Ishikawa (cell line): ENCODE results near the gene ABT1.

Experiments used
- CEBPB ChIP-seq: IDR thresholded peaks from 2 replicates; pipeline ENCODE4 v1.6.1; 2012
- CREB1 ChIP-seq: IDR thresholded peaks from 2 replicates; pipeline ENCODE4 v1.6.1; 2012; ENCODE audit warnings: low read depth
- EGR1 ChIP-seq: IDR thresholded peaks from 2 replicates; pipeline ENCODE4 v1.6.1; 2012
- EP300 ChIP-seq: IDR thresholded peaks from 2 replicates; pipeline ENCODE4 v1.6.1; 2012; ENCODE audit warnings: borderline replicate concordance
- FOXM1 ChIP-seq: IDR thresholded peaks from 2 replicates; pipeline ENCODE4 v1.6.1; 2012; ENCODE audit warnings: low read depth, borderline replicate concordance
- MAX ChIP-seq: IDR thresholded peaks from 2 replicates; pipeline ENCODE4 v1.6.1; 2012
- NFIC ChIP-seq: IDR thresholded peaks from 2 replicates; pipeline ENCODE4 v1.6.1; 2012
- RAD21 ChIP-seq: IDR thresholded peaks from 2 replicates; pipeline ENCODE4 v1.6.1; 2012; ENCODE audit warnings: low read depth
- REST ChIP-seq: IDR thresholded peaks from 2 replicates; pipeline ENCODE4 v1.6.1; 2012; ENCODE audit warnings: low read depth, mild to moderate bottlenecking
- TAF1 ChIP-seq: IDR thresholded peaks from 2 replicates; pipeline ENCODE4 v1.6.1; 2012; ENCODE audit warnings: low read depth, mild to moderate bottlenecking
- TCF12 ChIP-seq: IDR thresholded peaks from 2 replicates; pipeline ENCODE4 v1.6.1; 2012; ENCODE audit warnings: low read depth
- TEAD4 ChIP-seq: IDR thresholded peaks from 2 replicates; pipeline ENCODE4 v1.6.1; 2012
- USF1 ChIP-seq: IDR thresholded peaks from 2 replicates; pipeline ENCODE4 v1.6.1; 2012
- YY1 ChIP-seq: IDR thresholded peaks from 2 replicates; pipeline ENCODE4 v1.6.1; 2012; ENCODE audit warnings: low read depth
- ZBTB7A ChIP-seq: IDR thresholded peaks from 2 replicates; pipeline ENCODE4 v1.6.1; 2012; ENCODE audit warnings: low read depth

The ABT1 gene

GRCh38 chr6:26576929-26577719 lies 19.6 kb upstream of the ABT1 start:
- TF ChIP-seq YY1: no peak

GRCh38 chr6:26577720-26578072 lies 19.1 kb upstream of the ABT1 start:
- TF ChIP-seq USF1: no peak
- no peak for TF ChIP-seq YY1
- no peak for TF ChIP-seq TAF1
- no peak for TF ChIP-seq MAX
- no peak for TF ChIP-seq CEBPB
- no peak for TF ChIP-seq FOXM1
- TF ChIP-seq EP300: no peak

- TF ChIP-seq EGR1 (no peak), USF1 (no peak), TEAD4 (no peak), ZBTB7A (no peak), MAX (no peak), CEBPB (no peak), YY1 (no peak), RAD21 (no peak), FOXM1 (no peak), TCF12 (no peak), REST (no peak), TAF1 (no peak), NFIC (no peak), CREB1 (no peak), EP300 (no peak)
Observed at GRCh38 chr6:26578279-26578678, 18.5 kb upstream of the ABT1 start.

- TF ChIP-seq REST (no peak), FOXM1 (no peak), YY1 (no peak), EP300 (no peak), TAF1 (no peak), EGR1 (no peak), USF1 (no peak), TCF12 (no peak), MAX (no peak), CREB1 (no peak), NFIC (no peak), TEAD4 (no peak), RAD21 (no peak), CEBPB (no peak), ZBTB7A (no peak)
Observed at GRCh38 chr6:26578741-26579140, 18.0 kb upstream of the ABT1 start.

- TF ChIP-seq CREB1 (no peak), MAX (no peak)
Observed at GRCh38 chr6:26581164-26581915, 15.4 kb upstream of the ABT1 start.
